HG02938 (cell line): ENCODE data around the gene SMAD3.
"Not testable (repeated sequence)": the region's sequence is repeated elsewhere in the genome, so short reads cannot be mapped to it uniquely, and the experiment has no call there.

Experiments
- ATAC-seq: cut with Tn5 transposase; IDR thresholded peaks from one replicate; pipeline ENCODE4 v1.9.1; 2021; ENCODE audit warnings: mild to moderate bottlenecking, moderate library complexity; ENCODE audit not compliant: unreplicated experiment

SMAD3 gene

DNA sequence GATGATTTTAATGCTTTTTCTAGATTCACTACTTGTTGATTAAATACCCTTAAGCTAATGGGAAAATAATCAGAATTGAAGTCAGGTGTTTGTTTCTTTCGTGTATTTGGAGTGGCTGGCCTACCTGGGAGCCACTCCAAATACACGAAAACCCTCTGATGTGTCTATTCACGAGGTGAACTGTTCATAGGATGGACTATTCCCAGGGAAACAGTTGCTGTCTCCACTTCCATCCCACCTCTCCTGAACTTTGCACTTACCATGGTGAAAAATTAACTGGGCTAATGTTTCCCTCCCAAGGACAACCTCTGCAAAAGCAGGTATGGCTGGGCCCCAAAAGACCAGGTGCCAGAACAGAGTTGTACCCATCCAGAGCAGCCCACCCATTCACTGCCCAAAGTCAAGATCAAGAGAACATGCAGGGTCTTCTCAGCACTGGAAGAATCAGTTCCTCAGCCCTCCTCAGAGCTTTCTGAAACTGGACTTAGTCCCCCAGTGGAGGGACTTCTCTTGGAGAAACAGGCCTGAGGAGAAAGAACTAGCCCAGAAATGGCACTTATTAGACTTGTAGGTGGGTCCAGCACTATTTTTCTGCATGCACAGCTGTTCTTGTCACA lies 2.9 kb upstream of the SMAD3 start:
- no peak for ATAC-seq

- no peak for ATAC-seq
Observed at GRCh38 chr15:67063689-67064606, 1.5 kb upstream of the SMAD3 start.

- ATAC-seq = peak; percentile 28
Observed at GRCh38 chr15:67064607-67065530, 533 bp upstream of the SMAD3 start.

DNA sequence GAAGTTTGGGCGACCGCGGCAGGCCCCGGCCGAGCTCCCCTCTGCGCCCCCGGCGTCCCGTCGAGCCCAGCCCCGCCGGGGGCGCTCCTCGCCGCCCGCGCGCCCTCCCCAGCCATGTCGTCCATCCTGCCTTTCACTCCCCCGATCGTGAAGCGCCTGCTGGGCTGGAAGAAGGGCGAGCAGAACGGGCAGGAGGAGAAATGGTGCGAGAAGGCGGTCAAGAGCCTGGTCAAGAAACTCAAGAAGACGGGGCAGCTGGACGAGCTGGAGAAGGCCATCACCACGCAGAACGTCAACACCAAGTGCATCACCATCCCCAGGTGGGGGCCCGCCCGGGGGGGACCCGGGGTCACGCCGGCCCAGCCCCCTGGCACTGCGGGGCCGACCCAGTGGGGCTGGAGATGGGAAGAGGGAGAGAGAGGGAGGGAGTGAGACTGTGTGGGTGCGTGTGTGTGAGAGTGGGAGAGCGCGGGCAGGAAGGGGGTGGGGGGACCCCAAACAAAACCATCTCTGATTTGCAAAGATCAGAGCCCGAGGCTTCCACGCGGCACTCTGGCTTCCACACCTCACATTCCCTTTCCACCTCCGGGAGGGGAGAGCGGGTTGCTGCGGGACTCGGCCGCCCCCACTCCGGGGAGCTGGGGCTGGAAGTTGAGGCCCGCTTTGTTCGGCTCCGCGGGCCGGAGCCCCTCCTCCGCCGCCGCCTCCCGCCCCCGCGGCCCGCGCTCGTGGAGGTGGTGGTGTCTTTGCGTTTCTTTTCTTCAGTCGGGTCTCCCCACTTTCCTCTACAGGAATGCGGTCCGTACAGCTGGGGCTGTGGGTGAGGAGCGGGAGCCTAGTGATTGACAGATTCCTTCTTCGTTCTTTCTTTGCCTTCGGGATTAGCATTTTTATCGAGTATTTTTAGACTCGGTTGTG lies 898 bp downstream of the SMAD3 start:
- ATAC-seq = no peak

DNA sequence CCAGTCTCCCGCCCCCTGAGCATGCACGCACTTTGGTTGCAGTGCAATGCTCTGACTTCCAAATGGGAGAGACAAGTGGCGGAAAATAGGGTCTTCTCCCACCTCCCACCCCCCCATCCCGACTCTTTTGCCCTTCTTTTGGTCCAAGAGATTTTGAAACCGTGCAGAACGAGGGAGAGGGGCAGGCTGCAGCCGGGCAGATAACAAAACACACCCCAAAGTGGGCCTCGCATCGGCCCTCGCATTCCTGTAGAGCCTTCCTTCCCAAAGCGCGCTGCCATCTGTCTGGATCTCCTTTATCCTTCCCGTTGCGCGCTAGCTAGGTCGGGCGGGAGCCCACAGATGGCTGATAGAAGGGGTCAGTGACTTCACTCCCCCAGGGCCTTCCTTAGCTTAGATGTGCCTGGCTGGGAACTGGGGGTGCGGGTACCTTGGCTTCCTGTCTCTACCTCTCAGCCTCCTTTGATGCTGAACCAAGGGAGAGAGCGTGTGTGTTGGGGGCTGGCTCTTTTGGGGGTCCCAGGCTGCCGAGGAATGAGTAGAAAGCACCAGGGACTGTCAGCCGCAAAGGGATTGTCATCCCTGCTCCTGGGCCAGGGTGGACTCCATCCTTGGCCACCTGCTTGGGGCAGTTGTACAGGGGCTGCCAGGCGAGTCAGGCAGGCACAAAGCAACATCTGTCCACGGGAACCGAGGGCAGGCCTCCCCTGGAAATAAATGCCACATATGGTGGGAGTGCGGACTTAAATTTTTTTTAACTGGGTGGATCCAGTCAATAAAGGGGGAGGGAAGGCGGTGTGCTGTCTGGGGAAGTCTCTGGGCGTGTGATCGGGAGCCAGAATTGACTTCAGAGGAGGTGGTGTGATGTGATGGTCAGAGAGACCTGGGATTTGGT lies 1.8 kb downstream of the SMAD3 start:
- ATAC-seq = no peak

- no peak for ATAC-seq
Observed at GRCh38 chr15:67067930-67068551, 2.6 kb downstream of the SMAD3 start.

- no peak for ATAC-seq
Observed at GRCh38 chr15:67068710-67069400, 3.5 kb downstream of the SMAD3 start.

DNA sequence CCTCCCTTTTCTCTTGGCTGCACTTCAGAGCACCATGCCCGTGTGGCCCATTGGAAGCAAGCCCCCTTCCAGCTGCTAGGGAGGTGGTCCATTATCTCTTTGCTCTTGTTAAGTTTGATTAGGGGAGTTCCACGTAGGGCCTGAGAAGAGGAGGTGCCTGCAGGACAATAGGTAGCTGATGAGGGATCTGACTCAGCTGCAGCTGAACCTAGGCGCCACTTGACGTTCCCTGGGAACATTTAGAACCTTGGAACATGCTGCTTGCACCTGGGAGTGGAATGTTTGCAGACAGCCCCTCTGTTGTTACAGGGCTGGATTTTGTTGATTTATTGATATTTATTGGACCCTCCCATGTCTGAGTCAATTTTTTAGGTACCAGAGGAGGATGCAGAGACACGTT lies 4.7 kb downstream of the SMAD3 start:
- ATAC-seq = no peak

GRCh38 chr15:67070892-67071664 lies 5.7 kb downstream of the SMAD3 start:
- no peak for ATAC-seq

- ATAC-seq = no peak
Observed at GRCh38 chr15:67072442-67072841, 7.0 kb downstream of the SMAD3 start.

DNA sequence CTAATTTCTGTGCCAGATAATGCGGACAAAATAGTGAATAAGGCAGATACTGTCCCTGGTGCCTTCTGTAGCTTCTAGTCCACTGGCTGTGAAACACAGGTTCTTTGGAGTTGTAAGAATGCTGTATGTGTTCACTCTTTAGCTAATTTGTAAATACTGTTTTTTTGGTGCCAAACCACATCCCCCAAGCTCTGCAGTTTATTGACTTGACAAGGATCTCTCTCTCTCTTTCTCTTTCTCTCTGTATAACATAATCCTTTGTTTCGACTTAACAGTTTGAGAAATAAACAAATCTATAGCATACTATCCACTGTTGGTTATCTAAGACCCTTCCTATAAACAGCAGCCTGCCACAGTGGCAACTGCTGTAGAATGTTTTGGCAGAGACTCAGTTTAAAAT lies 7.6 kb downstream of the SMAD3 start:
- ATAC-seq = no peak

GRCh38 chr15:67074886-67075229 lies 9.5 kb downstream of the SMAD3 start:
- no peak for ATAC-seq

GRCh38 chr15:67075555-67076135 lies 10.2 kb downstream of the SMAD3 start:
- ATAC-seq = not testable (repeated sequence)

GRCh38 chr15:67076147-67076843 lies 10.9 kb downstream of the SMAD3 start:
- peak; percentile 45 for ATAC-seq

GRCh38 chr15:67077641-67078215 lies 12.3 kb downstream of the SMAD3 start:
- ATAC-seq = no peak

DNA sequence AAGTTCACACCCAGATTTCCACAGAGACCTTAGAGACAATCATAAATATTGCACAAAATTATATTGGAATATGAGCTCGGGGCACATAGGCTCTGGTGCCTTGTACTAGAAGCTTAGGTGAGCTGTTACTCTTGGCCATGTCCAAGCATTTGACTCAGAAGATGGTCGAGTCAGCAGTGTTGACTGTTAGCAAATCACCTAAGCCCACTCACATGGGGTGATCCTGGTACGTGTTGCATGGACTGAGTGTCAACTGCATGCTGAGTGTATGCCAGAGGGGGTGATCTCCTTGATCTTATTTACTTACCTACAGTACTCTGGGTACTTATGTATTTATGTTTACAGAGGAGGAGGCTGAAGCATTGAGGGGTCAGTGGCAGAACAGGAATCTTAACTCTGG lies 14.0 kb downstream of the SMAD3 start:
- ATAC-seq = no peak
